HepG2 (cell line): Measurements from ENCODE around the gene KMT2B.

ENCODE experiments used
- ATAD3A ChIP-seq: sonication (generic); formaldehyde crosslinking; IDR thresholded peaks from 2 replicates; pipeline ENCODE4 v1.4.0; 2020; ENCODE audit warnings: missing genetic modification reagents
- RNF2 ChIP-seq: fragments of 450-650 bp; conservative IDR thresholded peaks from 2 replicates; pipeline ENCODE4 v1.6.1; 2016; ENCODE audit warnings: low read depth
- TCF7L2 ChIP-seq: IDR thresholded peaks from 2 replicates; pipeline ENCODE4 v1.6.1; 2011; ENCODE audit warnings: mild to moderate bottlenecking, low read depth, low read length, moderate library complexity
- TEAD3 ChIP-seq: optimal IDR thresholded peaks from 2 replicates; pipeline ENCODE3; 2016; ENCODE audit warnings: borderline replicate concordance
- ZFX ChIP-seq: sonication (generic); formaldehyde crosslinking; IDR thresholded peaks from 2 replicates; pipeline ENCODE4 v1.4.0; 2020; ENCODE audit warnings: mild to moderate bottlenecking, low read depth, missing genetic modification reagents, moderate library complexity
- ZNF775 ChIP-seq: sonication (generic); formaldehyde crosslinking; IDR thresholded peaks from 2 replicates; pipeline ENCODE4 v1.4.0; 2020; ENCODE audit warnings: missing genetic modification reagents, mild to moderate bottlenecking, moderate library complexity, borderline replicate concordance
- ZNF776 ChIP-seq: sonication (generic); formaldehyde crosslinking; IDR thresholded peaks from 2 replicates; pipeline ENCODE4 v1.4.0; 2020; ENCODE audit warnings: mild to moderate bottlenecking, missing genetic modification reagents
- ZSCAN20 ChIP-seq: sonication (generic); formaldehyde crosslinking; IDR thresholded peaks from 2 replicates; pipeline ENCODE4 v1.4.0; 2020; ENCODE audit warnings: missing genetic modification reagents, mild to moderate bottlenecking, borderline replicate concordance
- TF ChIP-seq, protein P1 (sequence below): sonication (generic); formaldehyde crosslinking; IDR thresholded peaks from 2 replicates; pipeline ENCODE4 v1.8.1; 2022; ENCODE audit warnings: mild to moderate bottlenecking, missing genetic modification reagents
- TF ChIP-seq, protein P2 (sequence below): sonication (generic); formaldehyde crosslinking; IDR thresholded peaks from 2 replicates; pipeline ENCODE4 v1.5.0; 2020; ENCODE audit warnings: mild to moderate bottlenecking, missing genetic modification reagents, moderate library complexity

DNA sequence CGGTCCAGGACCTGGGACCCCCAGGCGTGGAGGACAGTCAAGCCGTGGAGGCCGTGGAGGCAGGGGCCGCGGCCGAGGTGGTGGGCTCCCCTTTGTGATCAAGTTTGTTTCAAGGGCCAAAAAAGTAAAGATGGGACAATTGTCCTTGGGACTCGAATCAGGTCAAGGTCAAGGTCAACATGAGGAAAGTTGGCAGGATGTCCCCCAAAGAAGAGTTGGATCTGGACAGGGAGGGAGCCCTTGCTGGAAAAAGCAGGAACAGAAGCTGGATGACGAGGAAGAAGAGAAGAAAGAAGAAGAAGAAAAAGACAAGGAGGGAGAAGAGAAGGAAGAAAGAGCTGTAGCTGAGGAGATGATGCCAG is 2.3 kb downstream of the KMT2B start:
- TF ChIP-seq, protein P1, sequence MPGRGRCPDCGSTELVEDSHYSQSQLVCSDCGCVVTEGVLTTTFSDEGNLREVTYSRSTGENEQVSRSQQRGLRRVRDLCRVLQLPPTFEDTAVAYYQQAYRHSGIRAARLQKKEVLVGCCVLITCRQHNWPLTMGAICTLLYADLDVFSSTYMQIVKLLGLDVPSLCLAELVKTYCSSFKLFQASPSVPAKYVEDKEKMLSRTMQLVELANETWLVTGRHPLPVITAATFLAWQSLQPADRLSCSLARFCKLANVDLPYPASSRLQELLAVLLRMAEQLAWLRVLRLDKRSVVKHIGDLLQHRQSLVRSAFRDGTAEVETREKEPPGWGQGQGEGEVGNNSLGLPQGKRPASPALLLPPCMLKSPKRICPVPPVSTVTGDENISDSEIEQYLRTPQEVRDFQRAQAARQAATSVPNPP (CRISPR knock-in tag) = no peak
- no peak for TF ChIP-seq ATAD3A (CRISPR knock-in tag)
- TF ChIP-seq, protein P2, sequence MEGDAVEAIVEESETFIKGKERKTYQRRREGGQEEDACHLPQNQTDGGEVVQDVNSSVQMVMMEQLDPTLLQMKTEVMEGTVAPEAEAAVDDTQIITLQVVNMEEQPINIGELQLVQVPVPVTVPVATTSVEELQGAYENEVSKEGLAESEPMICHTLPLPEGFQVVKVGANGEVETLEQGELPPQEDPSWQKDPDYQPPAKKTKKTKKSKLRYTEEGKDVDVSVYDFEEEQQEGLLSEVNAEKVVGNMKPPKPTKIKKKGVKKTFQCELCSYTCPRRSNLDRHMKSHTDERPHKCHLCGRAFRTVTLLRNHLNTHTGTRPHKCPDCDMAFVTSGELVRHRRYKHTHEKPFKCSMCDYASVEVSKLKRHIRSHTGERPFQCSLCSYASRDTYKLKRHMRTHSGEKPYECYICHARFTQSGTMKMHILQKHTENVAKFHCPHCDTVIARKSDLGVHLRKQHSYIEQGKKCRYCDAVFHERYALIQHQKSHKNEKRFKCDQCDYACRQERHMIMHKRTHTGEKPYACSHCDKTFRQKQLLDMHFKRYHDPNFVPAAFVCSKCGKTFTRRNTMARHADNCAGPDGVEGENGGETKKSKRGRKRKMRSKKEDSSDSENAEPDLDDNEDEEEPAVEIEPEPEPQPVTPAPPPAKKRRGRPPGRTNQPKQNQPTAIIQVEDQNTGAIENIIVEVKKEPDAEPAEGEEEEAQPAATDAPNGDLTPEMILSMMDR (CRISPR knock-in tag) = no peak
- no peak for TF ChIP-seq TEAD3
- no peak for TF ChIP-seq RNF2
- no peak for TF ChIP-seq ZFX
- no peak for TF ChIP-seq ZNF775 (CRISPR knock-in tag)
- no peak for TF ChIP-seq TCF7L2
- TF ChIP-seq ZNF776 (CRISPR knock-in tag) = no peak
- TF ChIP-seq ZSCAN20 (CRISPR knock-in tag) = no peak
